Measurements from ENCODE around the gene C1orf21.

DNA sequence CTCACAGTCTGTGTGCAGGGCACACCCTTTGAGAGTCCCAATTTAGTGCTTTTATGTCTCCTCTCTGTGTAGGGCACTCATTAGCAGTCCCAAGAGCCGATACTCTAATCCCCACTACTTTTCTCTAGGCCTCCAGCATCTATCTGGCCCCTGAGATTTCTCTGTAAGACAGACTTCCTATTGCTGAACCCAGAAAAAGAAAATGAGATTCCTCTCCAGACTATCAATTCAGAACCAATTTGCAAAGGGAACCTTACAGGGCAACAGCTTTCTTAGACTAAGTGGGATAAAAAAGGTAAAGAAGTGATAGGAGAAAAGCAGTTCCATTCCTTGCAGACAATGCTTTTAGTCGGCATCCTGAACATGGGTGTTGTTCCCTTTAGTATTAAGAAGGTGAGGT lies 195.6 kb downstream of the C1orf21 start:
- no peak for TF ChIP-seq POLR2A (IDR thresholded peaks at IDR 0.05; ENCODE audit: low read depth, low read length)
- TF ChIP-seq TAF1 (IDR thresholded peaks at IDR 0.05; ENCODE audit: borderline replicate concordance, low read depth, low read length), result no peak
- no peak for TF ChIP-seq POLR2AphosphoS5 (IDR thresholded peaks at IDR 0.05; ENCODE audit: low read depth, low read length)
